ENCODE measurements around the gene CCSAP. TPM values are rescaled to one million over a fixed set of nuclear protein-coding genes. Genes with fewer than 3 reads are reported as not detected.

Gene CCSAP
- total and polyA plus RNA-seq, 11 donors = 0.94 to 6.2 (median 2.5) TPM

DNA sequence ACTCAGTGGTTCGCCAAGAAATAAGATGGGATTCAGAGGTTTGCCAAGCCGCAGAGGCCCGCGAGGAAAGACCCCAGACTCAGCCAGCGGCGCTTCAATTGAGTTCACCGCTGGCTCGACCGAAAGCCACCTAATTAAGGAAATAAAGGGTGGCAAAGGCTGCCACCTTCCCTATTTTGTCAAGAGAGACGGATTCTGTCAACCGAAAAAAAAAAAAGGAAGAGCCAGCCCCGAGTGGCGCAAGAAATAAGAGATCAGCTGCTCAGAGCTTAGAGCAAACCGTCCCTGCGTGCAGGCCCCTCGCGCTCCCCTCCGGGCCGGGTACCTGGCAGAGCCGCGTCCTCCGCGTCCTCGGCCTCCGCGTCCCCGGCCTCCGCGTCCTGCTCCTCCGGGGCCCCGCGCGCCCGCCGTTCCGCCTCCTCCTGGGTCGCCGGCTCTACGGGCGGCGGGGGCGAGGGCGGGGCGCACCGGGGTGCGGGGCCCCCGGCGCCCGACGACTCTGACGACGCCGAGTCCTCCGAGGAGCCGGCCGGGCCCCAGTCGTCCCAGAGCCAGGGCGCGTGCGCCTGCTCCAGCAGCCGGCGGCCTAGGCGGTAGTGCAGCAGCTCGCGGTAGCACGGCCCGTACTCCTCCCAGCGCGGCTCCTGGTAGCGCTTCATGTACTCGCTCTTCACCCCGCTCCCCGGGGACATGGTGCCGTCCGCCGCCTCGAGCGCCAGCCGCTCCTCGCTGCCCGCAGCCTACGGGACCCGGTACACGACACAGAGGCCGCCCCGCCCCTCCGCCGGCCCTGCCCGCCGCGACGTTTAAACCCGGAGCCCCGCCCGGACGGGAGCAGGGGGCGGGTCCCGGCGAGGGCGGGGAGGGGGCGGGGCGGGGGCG lies 832 bp downstream of the CCSAP start:
- Histone ChIP-seq H3K9me3 (no peaks in the 10 kb centered on the region), H3K4me1 (peaks cover 0 to 45% (median 14%) of the 10 kb centered on the region in 12 donors), H3K27ac (peak overlapping the region; percentile 55 to 97 (median 92)), H3K27me3 (no peaks in the 10 kb centered on the region), H3K4me3 (peak overlapping the region; percentile 69 to 99 (median 92)), H3K36me3 (no peaks in the 10 kb centered on the region)
- no peak for TF ChIP-seq POLR2A (IDR thresholded peaks at IDR 0.05)
- TF ChIP-seq, protein P1, sequence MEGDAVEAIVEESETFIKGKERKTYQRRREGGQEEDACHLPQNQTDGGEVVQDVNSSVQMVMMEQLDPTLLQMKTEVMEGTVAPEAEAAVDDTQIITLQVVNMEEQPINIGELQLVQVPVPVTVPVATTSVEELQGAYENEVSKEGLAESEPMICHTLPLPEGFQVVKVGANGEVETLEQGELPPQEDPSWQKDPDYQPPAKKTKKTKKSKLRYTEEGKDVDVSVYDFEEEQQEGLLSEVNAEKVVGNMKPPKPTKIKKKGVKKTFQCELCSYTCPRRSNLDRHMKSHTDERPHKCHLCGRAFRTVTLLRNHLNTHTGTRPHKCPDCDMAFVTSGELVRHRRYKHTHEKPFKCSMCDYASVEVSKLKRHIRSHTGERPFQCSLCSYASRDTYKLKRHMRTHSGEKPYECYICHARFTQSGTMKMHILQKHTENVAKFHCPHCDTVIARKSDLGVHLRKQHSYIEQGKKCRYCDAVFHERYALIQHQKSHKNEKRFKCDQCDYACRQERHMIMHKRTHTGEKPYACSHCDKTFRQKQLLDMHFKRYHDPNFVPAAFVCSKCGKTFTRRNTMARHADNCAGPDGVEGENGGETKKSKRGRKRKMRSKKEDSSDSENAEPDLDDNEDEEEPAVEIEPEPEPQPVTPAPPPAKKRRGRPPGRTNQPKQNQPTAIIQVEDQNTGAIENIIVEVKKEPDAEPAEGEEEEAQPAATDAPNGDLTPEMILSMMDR (IDR thresholded peaks at IDR 0.05) = no peak
- intact Hi-C loops (cut with DNase I) = loop anchor here in 3 of 10 donors (2.0 to 5.0 kb wide), 3 partner anchors 71 to 80 kb away; partner anchors contain the start of gene RAB4A (in 1 of the 3)
- 0 to 1% (median 1%) methylated on average over 21 to 103 of the region's 103 CpGs for WGBS, 4 donors
- peak; percentile 88 to 98 (median 96) for ATAC-seq
- DNase-seq = peak; percentile 85 to 93 (median 89)

DNA sequence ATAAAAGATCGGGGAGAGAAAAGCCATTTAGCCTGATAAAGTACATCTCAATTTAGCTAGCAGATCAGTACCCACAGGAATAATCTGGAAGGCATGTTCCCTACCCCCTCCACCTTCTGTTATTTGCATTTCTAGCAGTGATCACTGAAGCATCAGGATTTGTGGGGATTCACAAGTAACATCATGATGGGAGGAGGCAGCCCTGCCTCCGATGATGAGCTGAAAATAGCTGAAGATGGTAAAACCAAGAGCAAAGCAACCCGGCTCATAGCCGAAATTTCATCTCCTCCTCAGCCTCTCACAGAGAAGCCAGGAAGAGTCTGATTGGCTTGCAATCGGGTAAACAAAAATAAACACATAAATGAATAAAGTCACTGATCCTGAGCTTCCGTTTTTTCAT lies 2.4 kb downstream of the CCSAP start:
- Histone ChIP-seq H3K36me3 (peaks cover 0 to 3% (median 0%) of the 10 kb centered on the region in 9 donors), H3K27me3 (no peaks in the 10 kb centered on the region), H3K27ac (no peak overlapping the region), H3K4me3 (peak overlapping the region in 2 of 12 donors; percentile 75 to 91), H3K4me1 (peaks cover 0 to 45% (median 14%) of the 10 kb centered on the region in 12 donors), H3K9me3 (no peaks in the 10 kb centered on the region)
- TF ChIP-seq, protein P1 (IDR thresholded peaks at IDR 0.05) = no peak
- no peak for TF ChIP-seq POLR2A (IDR thresholded peaks at IDR 0.05)
- DNase-seq = no peak
- intact Hi-C loops (cut with DNase I) = loop anchor here in 2 of 10 donors (5.0 kb wide), 2 partner anchors 73 to 78 kb away; no protein-coding TSS in a partner anchor
- WGBS, 4 donors = 94 to 97% (median 96%) methylated on average over 6 of the region's 6 CpGs
- no peak for ATAC-seq

DNA sequence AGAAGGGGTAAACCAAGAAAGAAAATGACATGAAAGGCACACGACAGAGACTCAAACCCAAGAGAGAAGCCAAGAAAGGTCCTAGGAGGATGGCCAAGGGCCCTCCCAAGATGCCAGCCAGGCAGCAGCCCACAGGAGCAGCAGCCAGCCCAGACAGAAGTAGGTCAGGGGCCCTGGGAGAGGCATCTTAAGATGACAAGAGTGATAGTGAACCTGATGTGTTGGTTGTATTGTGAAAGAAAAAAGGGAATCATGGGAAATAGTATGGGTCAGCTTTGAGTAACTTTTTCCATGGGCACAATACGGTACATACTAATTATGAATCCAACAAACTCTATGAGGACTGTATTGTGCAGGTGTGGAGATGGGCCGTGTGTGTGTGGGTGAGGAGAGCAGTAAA lies 3.3 kb downstream of the CCSAP start:
- peaks cover 0 to 11% (median 0%) of the 10 kb centered on the region in 9 donors for H3K36me3 ChIP-seq
- peaks cover 0 to 5% (median 0%) of the 10 kb centered on the region in 12 donors for H3K9me3 ChIP-seq
- intact Hi-C loops (cut with DNase I) = no loop called here
- no peak overlapping the region for H3K27ac ChIP-seq
- DNase-seq = no peak
- WGBS, 4 donors = 91 to 97% (median 95%) methylated on average over 3 of the region's 3 CpGs
- peaks cover 0 to 45% (median 14%) of the 10 kb centered on the region in 12 donors for H3K4me1 ChIP-seq
- no peak for TF ChIP-seq POLR2A (IDR thresholded peaks at IDR 0.05)
- TF ChIP-seq, protein P1 (IDR thresholded peaks at IDR 0.05) = no peak
- H3K4me3 ChIP-seq = no peak overlapping the region
- H3K27me3 ChIP-seq = no peaks in the 10 kb centered on the region
- no peak for ATAC-seq

DNA sequence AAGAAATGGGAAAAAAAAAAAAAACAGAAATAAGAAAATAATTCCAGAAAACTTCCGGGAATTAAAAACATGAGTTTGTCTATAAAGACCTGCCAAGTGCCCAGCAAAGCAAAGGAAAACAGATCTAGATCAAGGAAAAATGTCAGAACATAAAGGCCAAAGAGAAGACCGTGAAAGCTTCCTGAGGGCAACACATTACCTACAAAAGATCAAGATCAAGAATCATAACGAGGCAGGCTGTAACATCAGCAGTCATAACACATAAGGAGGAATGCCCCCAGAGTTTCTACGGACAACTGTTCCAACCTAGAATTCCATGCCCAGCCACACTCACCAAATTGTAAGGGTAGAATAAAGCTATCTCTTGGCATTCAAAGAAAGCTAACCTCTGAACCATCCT lies 3.8 kb downstream of the CCSAP start:
- no peak for DNase-seq

More for the DNA sequence above, 3.8 kb downstream of the CCSAP start:
- Histone ChIP-seq H3K4me1 (peaks cover 0 to 45% (median 14%) of the 10 kb centered on the region in 12 donors), H3K4me3 (no peak overlapping the region), H3K9me3 (peaks cover 0 to 10% (median 0%) of the 10 kb centered on the region in 12 donors), H3K27me3 (no peaks in the 10 kb centered on the region), H3K36me3 (peaks cover 0 to 11% (median 0%) of the 10 kb centered on the region in 9 donors), H3K27ac (no peak overlapping the region)
- ATAC-seq = no peak
- 90 to 96% (median 94%) methylated on average over 4 of the region's 4 CpGs for WGBS, 4 donors
- TF ChIP-seq, protein P1 (IDR thresholded peaks at IDR 0.05) = no peak
- no peak for TF ChIP-seq POLR2A (IDR thresholded peaks at IDR 0.05)
- intact Hi-C loops (cut with DNase I) = no loop called here
